PFSK-1 (cell line): ENCODE data around the gene FAM111B.
"Not testable (repeated sequence)": the region's sequence is repeated elsewhere in the genome, so short reads cannot be mapped to it uniquely, and the experiment has no call there.

Experiments used
- FOXP2 ChIP-seq: optimal IDR thresholded peaks from 2 replicates; pipeline ENCODE3; 2011; ENCODE audit warnings: borderline replicate concordance, control low read depth, inconsistent platforms; ENCODE audit not compliant: insufficient read depth; ENCODE audit errors: extremely low read length, extremely low read depth
- POLR2AphosphoS5 ChIP-seq: IDR thresholded peaks from 2 replicates; pipeline ENCODE4 v1.6.1; 2012; ENCODE audit warnings: low read depth, mild to moderate bottlenecking, control low read depth, low read length, moderate library complexity
- SIN3A ChIP-seq: IDR thresholded peaks from 2 replicates; pipeline ENCODE4 v1.6.1; 2012; ENCODE audit warnings: mild to moderate bottlenecking, low read length, moderate library complexity, borderline replicate concordance; ENCODE audit not compliant: insufficient read depth
- TAF1 ChIP-seq: IDR thresholded peaks from 2 replicates; pipeline ENCODE4 v1.6.1; 2012; ENCODE audit warnings: low read length, control low read depth, borderline replicate concordance; ENCODE audit not compliant: insufficient read depth
- TF ChIP-seq, protein P1 (sequence below), 2 experiments: IDR thresholded peaks; 2 replicates each; pipeline versions ENCODE4 v1.6.1 to v1.8.0; 2011 to 2012; ENCODE audit warnings: low read depth in 2 of 2, low read length in 2 of 2, control low read depth in 1 of 2, inconsistent platforms in 1 of 2, mild to moderate bottlenecking in 1 of 2, moderate library complexity in 1 of 2; ENCODE audit not compliant: insufficient read depth in 1 of 2

The FAM111B gene

DNA sequence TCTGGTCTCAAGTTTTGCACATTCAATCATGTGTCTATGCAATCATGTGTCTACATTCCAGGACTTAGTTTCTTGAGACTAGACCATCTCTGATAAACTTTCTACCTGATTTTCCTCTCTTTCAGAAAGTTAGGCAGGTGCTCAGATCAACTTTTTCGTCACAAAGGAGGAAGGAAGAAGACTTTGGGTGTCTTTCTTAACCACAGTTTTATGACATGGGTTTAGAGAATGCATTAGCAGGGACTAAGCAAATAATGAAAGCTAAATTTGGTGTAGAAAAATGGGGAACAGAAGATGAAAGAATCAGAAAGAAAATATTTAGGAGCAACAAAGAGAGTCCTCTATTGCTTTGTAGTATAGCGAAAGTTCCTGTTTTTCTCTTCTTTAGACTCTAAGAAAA, 28.6 kb upstream of the FAM111B start:
- TF ChIP-seq, protein P1, sequence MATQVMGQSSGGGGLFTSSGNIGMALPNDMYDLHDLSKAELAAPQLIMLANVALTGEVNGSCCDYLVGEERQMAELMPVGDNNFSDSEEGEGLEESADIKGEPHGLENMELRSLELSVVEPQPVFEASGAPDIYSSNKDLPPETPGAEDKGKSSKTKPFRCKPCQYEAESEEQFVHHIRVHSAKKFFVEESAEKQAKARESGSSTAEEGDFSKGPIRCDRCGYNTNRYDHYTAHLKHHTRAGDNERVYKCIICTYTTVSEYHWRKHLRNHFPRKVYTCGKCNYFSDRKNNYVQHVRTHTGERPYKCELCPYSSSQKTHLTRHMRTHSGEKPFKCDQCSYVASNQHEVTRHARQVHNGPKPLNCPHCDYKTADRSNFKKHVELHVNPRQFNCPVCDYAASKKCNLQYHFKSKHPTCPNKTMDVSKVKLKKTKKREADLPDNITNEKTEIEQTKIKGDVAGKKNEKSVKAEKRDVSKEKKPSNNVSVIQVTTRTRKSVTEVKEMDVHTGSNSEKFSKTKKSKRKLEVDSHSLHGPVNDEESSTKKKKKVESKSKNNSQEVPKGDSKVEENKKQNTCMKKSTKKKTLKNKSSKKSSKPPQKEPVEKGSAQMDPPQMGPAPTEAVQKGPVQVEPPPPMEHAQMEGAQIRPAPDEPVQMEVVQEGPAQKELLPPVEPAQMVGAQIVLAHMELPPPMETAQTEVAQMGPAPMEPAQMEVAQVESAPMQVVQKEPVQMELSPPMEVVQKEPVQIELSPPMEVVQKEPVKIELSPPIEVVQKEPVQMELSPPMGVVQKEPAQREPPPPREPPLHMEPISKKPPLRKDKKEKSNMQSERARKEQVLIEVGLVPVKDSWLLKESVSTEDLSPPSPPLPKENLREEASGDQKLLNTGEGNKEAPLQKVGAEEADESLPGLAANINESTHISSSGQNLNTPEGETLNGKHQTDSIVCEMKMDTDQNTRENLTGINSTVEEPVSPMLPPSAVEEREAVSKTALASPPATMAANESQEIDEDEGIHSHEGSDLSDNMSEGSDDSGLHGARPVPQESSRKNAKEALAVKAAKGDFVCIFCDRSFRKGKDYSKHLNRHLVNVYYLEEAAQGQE (IDR thresholded peaks at IDR 0.05; ENCODE audit: insufficient read depth in 1 of 2, low read depth in 2 of 2, low read length in 2 of 2): no peak
- TF ChIP-seq TAF1: no peak
- TF ChIP-seq FOXP2: no peak
- TF ChIP-seq SIN3A: no peak
- TF ChIP-seq POLR2AphosphoS5: no peak

DNA sequence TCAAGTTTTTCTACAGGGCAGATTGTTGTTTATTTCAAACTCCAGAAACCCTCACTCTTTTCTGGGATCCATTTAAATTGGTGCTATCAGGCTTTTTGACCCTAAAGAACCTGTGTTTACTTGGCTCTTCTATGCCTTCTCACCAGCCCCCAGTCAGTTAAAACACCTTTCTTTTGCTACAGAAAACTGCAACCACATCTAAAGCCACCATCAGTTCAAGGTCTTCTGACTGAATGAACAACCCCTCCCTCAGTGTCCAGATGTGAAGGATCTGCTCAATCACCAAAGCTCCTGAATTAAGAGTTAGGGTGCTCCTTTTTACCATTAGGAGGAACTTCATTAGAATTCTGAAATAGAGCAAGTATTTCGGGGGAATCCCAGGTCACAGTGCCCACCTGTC, 28.0 kb upstream of the FAM111B start:
- TF ChIP-seq FOXP2: no peak
- TF ChIP-seq, protein P1 (IDR thresholded peaks at IDR 0.05; ENCODE audit: insufficient read depth in 1 of 2, low read depth in 2 of 2, low read length in 2 of 2): no peak
- TF ChIP-seq TAF1: no peak
- no peak for TF ChIP-seq SIN3A
- TF ChIP-seq POLR2AphosphoS5: no peak

DNA sequence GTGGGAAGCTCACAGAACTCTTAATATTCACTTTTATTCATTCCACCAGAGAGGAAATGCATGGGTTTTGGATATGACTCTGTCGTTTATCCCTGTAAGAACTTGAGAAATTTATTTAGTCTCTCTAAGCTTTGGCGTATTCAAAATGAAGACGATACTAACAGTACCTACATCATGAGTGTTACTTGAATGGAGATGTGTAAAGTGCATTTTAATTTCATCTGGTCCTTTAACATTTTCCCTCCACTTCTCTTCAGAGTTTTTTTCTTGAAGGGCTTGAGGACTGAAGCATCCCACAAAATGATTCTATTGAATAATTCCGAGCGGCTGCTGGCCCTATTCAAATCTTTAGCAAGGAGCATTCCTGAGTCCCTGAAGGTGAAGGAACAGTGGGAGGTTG, 21.0 kb upstream of the FAM111B start, which contains the start of gene GLYATL1B:
Gene GLYATL1B, plus strand, starts transcription at position 301 of the 400 bp plus-strand sequence. Its CDS starts 0 bp downstream, at position 301.
- TF ChIP-seq, protein P1 (IDR thresholded peaks at IDR 0.05; ENCODE audit: insufficient read depth in 1 of 2, low read depth in 2 of 2, low read length in 2 of 2): not testable (repeated sequence)
- not testable (repeated sequence) for TF ChIP-seq TAF1, FOXP2

DNA sequence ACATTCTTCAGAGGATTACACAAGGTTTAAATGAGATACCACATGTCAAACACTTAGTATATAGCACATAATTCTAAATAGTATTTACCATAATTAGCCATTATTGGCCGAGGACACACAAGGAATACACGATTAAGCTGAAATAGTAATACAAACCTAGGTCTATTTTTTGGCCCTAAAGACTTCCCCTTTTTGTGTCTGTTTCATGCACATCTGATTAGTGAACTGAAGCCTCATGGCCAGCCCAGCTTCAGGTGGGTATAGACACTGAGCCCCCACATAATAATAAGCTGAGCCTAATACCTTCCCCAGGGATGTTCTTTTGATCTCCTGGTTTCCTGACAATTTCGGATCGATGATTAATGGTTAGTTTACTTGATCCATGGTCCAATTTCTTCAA, 18.9 kb upstream of the FAM111B start:
- TF ChIP-seq SIN3A (no peak), TAF1 (no peak), POLR2AphosphoS5 (no peak), FOXP2 (no peak)
- TF ChIP-seq, protein P1 (IDR thresholded peaks at IDR 0.05; ENCODE audit: insufficient read depth in 1 of 2, low read depth in 2 of 2, low read length in 2 of 2): no peak

DNA sequence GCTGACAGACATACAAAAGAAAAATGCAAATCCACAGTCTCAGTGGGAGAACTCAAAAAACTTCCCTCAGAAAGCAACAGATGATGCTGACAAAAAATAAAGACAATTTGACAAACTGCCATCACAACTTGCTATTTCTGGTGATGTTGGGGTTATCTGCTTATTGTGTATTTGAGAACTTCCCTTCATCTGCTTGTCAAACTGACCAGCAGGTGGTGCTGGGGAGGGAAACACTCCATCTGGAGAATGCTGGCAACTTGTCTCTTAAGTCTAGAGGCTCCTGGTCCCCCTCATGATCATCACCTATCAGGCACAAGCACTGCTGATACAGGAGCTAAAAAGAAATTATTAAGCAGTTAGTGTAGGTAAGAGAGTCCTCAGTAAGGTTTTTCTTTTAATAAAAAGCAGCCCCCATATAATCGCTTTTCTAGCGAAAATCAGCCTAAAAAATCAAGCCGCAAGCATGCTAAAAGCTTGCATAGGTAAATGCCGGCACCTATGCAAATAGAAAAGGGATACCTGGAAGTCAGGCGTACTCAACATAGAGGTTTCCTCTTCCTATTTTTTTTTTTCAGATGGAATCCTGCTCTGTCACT, 9.8 kb upstream of the FAM111B start:
- TF ChIP-seq FOXP2 (no peak), POLR2AphosphoS5 (no peak), TAF1 (no peak), SIN3A (no peak)
- TF ChIP-seq, protein P1 (IDR thresholded peaks at IDR 0.05; ENCODE audit: insufficient read depth in 1 of 2, low read depth in 2 of 2, low read length in 2 of 2): no peak
